ENCODE data around the gene PRKAR1B. TPM values are rescaled to one million over a fixed set of nuclear protein-coding genes. Genes with fewer than 3 reads are reported as not detected.
A peak's percentile ranks its signal among the peaks of the same experiment; 100 is the strongest.

PRKAR1B gene
- total RNA-seq, 1 experiment from 2014 or later: 43.3 TPM

GRCh38 chr7:505171-505570 is 221.9 kb downstream of the PRKAR1B start:
- H3K79me1 ChIP-seq (ENCODE audit: insufficient read depth, low read depth, low read length, poor library complexity, severe bottlenecking): no peaks in the 10 kb centered on the region
- no peak overlapping the region for H3K4me2 ChIP-seq (ENCODE audit: insufficient read depth, insufficient read length, low read length)
- H4K5ac ChIP-seq (ENCODE audit: insufficient read length, low read depth, low read length): no peak overlapping the region
- no peak overlapping the region for H4K8ac ChIP-seq (replicated peaks; ENCODE audit: insufficient read length, low read depth, low read length)
- H2BK5ac ChIP-seq (ENCODE audit: insufficient read length, low read length): no peak overlapping the region
- no peak overlapping the region for H2BK15ac ChIP-seq (ENCODE audit: low read depth, low read length)
- WGBS (ENCODE audit: extremely low coverage, insufficient read length, low lambda C conversion rate): no CpG with 5 or more reads among the region's 16 CpGs
- H2BK20ac ChIP-seq (ENCODE audit: low read depth, low read length, poor library complexity, severe bottlenecking): no peak overlapping the region
- no peak overlapping the region for H3T11ph ChIP-seq (ENCODE audit: low read length)
- peaks cover 19 to 33% (median 24%) of the 10 kb centered on the region in 3 experiments; a peak in 6 of 7 replicates for H3K36me3 Mint-ChIP-seq (ENCODE audit: insufficient read depth in 1 of 3, low read depth in 3 of 3)
- no peak overlapping the region for H2AFZ ChIP-seq (ENCODE audit: low read length)
- no peaks in the 10 kb centered on the region; a peak in 1 of 5 replicates for H3K9me3 Mint-ChIP-seq
- H2BK120ac ChIP-seq (ENCODE audit: low read depth, low read length, poor library complexity, severe bottlenecking): no peak overlapping the region
- no peaks in the 10 kb centered on the region for H3K27me3 ChIP-seq (ENCODE audit: insufficient read depth, low read length)
- no peak overlapping the region for H3K4ac ChIP-seq (ENCODE audit: low read depth, low read length)
- no peaks in the 10 kb centered on the region for H4K20me1 ChIP-seq (ENCODE audit: control insufficient read depth, insufficient read depth, insufficient read length)
- no peak overlapping the region for H3K56ac ChIP-seq (ENCODE audit: insufficient read length, low read depth, low read length)
- H4K91ac ChIP-seq (ENCODE audit: insufficient read length, low read depth, low read length): no peak overlapping the region
- no peak overlapping the region for H3K23ac ChIP-seq (ENCODE audit: insufficient read length, low read depth, low read length)
- H2AK5ac ChIP-seq (ENCODE audit: insufficient read length, low read length): no peak overlapping the region
- no peak overlapping the region for H3K18ac ChIP-seq (ENCODE audit: insufficient read length, low read depth, low read length)
- no peak overlapping the region for H3K14ac ChIP-seq (ENCODE audit: insufficient read depth, low read length)
- no peaks in the 10 kb centered on the region for H3K23me2 ChIP-seq (ENCODE audit: insufficient read length, low read depth, low read length, poor library complexity, severe bottlenecking)
- DNase-seq: no peak
- H3K27ac ChIP-seq (ENCODE audit: insufficient read length, low read depth, low read length): no peak overlapping the region
- peak overlapping the region; percentile 89 to 94 (median 91); a peak in 5 of 7 replicates for H3K27ac Mint-ChIP-seq
- no peaks in the 10 kb centered on the region for H3K9me3 ChIP-seq (ENCODE audit: control insufficient read depth, low read depth, low read length)
- no peak overlapping the region for H2BK12ac ChIP-seq (ENCODE audit: insufficient read length, low read depth, low read length)
- no peaks in the 10 kb centered on the region for H3K79me2 ChIP-seq (ENCODE audit: insufficient read depth, low read length)
- no peak overlapping the region for H3K9ac ChIP-seq (ENCODE audit: extremely low read depth, insufficient read length, low read length)
- no peaks in the 10 kb centered on the region for H3K4me1 Mint-ChIP-seq
- no peak overlapping the region for H3K4me3 Mint-ChIP-seq
- no peaks in the 10 kb centered on the region for H3K27me3 Mint-ChIP-seq (ENCODE audit: low read depth)
- no peaks in the 10 kb centered on the region for H3K4me1 ChIP-seq (ENCODE audit: insufficient read depth, low read length)
- TF ChIP-seq CTCF (conservative IDR thresholded peaks at IDR 0.05): no peak
